Activated CD4-positive, alpha-beta T cell treated with anti-CD3 and anti-CD28 coated beads for 4 hours (primary cell): ENCODE measurements around the gene ABI1.

Source experiments
- DNase-seq, 2 donors: peaks; one replicate each; pipeline ENCODE4 v3.0.0-alpha.2; 2020

Gene ABI1

GRCh38 chr10:26706936-26707335 lies 153.8 kb downstream of the ABI1 start:
- no peak for DNase-seq

- DNase-seq = no peak
Measured at GRCh38 chr10:26706206-26706605, 154.6 kb downstream of the ABI1 start.

- no peak for DNase-seq
Measured at GRCh38 chr10:26703974-26704373, 156.8 kb downstream of the ABI1 start.

DNA sequence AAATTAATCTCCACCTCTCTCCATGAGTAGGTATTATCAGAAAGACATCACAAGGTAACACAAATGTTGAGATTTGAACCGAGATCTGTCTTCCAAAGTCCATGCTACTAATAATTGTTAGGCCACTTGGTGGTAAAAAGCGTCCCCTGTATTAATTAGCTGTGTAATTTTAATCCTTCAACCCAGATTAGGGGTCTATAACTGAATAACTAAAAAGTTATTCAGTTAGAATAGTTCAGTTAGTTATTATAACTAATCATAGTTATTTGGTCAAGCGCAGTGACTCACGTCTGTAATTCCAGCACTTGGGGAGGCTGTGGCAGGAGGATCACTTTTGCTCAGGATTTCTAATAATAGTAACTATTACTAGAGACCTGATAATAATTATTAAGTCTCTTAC lies 157.7 kb downstream of the ABI1 start:
- DNase-seq = no peak

- DNase-seq = no peak
Measured at GRCh38 chr10:26700884-26701630, 159.7 kb downstream of the ABI1 start.

DNA sequence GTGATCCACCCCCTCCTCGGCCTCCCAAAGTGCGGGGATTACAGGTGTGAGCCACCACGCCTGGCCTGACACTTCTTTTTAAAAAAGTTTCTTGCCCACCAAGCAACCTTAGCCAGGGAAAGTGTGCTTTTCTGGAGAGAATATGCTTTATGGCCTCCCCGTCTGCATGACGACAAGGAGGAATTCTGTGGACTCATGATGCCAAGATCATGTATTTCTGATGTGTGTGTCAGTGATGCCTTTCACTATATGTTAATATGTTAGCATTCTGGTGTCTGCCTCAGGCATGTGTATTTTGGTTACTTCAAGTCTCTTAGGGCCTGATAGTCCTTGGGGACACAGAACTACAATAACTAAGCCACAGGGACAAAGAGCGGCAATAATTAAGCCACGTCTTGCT lies 161.1 kb downstream of the ABI1 start:
- no peak for DNase-seq

- no peak for DNase-seq
Measured at GRCh38 chr10:26698909-26699308, 161.8 kb downstream of the ABI1 start.

GRCh38 chr10:26697922-26698608 lies 162.7 kb downstream of the ABI1 start:
- DNase-seq = no peak

DNA sequence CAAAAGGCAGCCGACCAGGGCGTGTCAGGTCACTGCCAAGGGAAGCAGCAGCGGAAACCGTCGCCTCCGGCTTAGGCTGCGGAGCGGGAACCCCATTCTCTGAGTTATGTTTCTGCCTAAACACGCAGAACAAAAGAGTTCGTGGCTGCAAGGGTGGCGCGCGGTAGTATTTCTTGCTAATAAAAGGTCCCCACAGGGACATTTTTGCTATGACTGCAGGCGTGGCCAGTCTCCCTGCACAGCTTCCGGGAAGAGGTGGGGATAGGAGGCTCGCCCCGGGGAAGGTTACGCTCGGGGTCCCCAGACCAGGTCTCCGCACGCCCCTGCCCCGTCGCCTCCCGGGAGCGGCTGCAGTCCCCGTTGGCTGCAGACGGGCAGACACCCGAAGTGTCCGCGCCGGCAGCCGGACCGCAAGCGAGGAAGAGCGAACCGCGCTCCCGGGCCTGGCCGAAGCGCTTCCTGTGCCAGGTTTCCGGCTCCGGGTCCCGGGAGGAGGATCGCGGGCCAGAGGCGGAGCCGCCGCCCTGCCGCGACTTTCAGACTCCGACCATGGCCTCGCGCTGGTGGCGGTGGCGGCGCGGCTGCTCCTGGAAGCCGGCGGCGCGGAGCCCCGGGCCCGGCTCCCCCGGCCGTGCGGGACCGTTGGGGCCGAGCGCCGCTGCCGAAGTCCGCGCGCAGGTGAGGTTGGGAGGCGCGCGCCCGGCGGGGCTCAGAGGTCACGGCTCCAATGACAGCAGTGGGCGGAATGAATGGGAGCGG lies 163.4 kb downstream of the ABI1 start, which contains the start of gene PDSS1:
TSS of gene PDSS1 (plus strand) at position 539 of the 759 bp plus-strand sequence. CDS start at position 550, 11 bp downstream.
- peak; percentile 53 to 59 for DNase-seq

DNA sequence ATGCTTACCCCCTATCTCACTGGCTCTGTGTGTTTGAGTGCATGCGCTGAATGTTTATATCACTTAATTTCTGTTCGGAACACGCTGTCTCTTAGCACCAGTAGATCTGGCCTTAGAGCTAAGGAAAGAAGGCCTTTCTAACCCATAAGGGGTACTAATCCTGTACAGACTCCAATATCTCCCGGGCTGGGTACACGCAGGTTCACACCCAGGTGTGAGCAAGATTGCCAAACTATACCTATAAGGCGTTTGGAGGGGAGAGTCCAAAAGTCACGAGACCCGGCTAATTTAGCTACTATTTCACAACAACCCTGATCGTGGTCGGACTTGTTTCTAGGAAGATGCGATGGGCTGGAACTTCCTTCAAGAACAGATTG lies 164.0 kb downstream of the ABI1 start:
- no peak for DNase-seq
